SK-MEL-5 (cell line): ENCODE measurements around the gene CYFIP1. TPM values are rescaled to one million over a fixed set of nuclear protein-coding genes. Genes with fewer than 3 reads are reported as not detected.
A peak's percentile ranks its signal among the peaks of the same experiment; 100 is the strongest.
"Not testable (repeated sequence)": the region's sequence is repeated elsewhere in the genome, so short reads cannot be mapped to it uniquely, and the experiment has no call there.

Source experiments
- DNase-seq: peaks from one replicate; pipeline ENCODE4 v3.0.0-alpha.2; 2016; ENCODE audit warnings: low read depth, low spot score
- in situ Hi-C: cut with HindIII; loops from 2 replicates; pipeline ENCODE4 v1.10.0; 2016; ENCODE audit warnings: low sequenced_read_pairs, high pct_unique_total_duplicates, low pct_unique_long_range_greater_than_20kb
- polyA plus RNA-seq, 2 experiments: library from polyadenylated mRNA; depleted of rRNA; stranded (reverse); fragments of >200 nt; gene quantifications; 2 replicates each; pipeline ENCODE4 v1.2.3, GENCODE V29; 2015
- total RNA-seq: library from RNA; depleted of rRNA; stranded (reverse); fragments of >200 nt; shearing (Covaris generic); gene quantifications from 2 replicates; pipeline ENCODE4 v1.2.3, GENCODE V29; 2014; rRNA removed

The CYFIP1 gene
- total RNA-seq, result 83.3 and 92.3 TPM in 2 replicates
- 72.4 and 83.1 TPM in 2 replicates for polyA plus RNA-seq (2015; cell fraction: cytosol; rRNA removed)
- polyA plus RNA-seq (2015; cell fraction: nucleus; rRNA removed), result 101 TPM in 2 replicates

DNA sequence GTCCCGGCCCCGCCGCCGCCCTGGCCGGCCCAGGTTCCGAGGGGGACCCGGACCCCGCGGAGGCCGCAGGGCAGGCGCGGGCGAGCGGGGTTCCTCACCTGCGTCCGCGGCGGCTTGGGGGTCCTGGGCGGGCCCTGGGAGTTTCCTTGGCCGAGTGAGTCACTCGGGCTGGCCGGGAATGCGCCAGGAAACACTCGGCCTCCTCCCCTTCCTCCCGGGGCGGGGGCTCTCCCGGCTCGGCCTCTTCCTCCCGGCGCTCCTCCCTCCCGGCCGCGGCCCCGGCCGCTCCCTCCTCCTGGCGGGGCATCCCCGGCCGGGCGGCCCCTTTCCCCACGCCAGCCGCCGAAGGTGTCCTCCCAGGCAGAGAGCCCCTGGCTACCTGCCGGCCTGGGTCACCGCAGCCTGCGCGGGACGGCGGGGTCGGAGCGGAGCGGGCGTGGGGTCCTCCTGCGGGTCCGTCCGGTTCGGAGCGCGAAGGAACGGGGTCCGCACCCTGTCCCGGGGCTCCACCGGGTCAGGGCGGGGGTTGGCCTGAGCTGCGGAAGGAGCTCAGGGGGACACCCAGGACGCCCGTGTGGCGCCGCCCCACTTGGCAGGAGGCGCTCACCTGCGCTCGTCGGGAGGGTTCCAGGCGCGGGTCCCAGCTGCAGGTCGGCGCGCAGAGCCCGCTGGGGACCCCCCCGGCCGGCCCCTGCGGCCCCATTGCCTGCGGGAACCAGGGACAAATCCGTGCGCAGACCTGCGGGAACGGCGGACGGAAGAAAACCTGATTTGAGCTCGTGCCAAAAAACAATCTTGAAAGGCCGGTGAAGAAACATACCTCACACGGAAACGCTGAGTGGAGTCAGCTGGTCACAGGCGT, at the start of gene CYFIP1:
TSS of gene CYFIP1 (minus strand) at position 180 of the 862 bp plus-strand sequence. CDS start 33,083 bp downstream, outside the sequence.
- in situ Hi-C loops, result no loop called here
- peak; percentile 79 for DNase-seq

DNA sequence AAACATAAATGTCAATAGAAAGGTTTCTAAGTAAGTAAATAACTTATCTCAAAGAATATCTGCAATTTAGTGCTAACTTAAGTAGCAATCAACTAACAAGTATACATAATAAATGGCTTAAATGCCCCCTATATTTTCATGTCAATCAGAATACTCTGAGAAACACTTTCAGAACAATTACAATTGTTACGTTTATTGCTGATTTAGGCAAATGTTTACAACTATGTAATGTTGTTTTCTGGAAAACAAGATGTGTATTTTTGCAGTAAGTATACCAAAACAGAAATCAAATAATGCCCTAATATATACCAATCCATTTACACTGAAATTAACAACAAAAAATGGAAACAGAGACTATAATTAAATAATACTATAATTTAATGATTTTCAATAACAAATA, 46.0 kb upstream of the CYFIP1 start:
- in situ Hi-C loops, result no loop called here

DNA sequence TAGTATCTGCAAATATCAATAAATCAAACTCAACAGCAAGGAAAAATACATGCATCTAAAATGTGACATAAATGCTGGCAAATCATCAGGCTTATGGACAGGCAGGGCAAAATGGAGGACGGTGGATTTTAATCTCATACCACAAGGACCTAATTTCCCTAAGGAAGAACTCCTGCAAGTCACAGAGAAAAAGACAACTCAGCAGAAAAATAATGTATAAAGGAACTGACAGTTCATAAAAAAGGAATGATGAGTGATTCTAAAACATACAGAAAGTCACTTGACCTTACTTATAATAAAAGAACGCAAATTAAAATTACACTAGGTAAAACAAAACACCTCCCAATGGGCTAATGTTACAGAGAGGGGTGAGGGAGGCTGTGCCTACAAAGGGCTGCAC, 42.0 kb upstream of the CYFIP1 start:
- in situ Hi-C loops, result no loop called here
- no peak for DNase-seq

More for the DNA sequence above, 46.0 kb upstream of the CYFIP1 start:
- DNase-seq, result no peak

DNA sequence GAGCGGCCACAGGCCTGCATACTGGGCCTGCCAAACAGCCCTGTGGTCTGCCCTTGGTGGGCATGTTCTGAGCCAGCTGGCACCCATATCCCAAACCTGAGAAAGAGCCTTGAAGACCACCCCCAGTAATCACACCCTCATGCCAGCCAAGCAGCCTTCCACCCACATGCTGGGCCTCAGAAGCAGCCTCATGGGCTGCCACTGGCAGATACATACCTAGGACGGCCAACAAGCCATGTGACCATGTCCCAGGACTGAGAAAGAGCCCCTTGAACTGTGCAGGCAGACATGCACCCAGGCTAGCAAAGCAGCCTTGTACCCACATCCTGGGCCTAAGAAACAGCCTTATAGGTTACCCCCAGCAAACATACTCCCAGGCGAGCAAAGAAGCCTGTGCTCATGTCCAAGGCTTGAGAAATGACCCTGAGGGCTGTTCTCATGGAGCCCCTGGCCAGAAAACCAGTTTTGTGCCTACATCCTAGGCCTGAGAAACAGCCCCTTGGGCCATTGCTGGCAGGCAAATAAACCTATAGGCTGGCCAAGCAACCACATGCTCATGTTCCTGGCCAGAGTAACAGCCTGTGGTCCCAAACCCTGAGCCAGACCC, 34.3 kb upstream of the CYFIP1 start:
- no peak for DNase-seq
- in situ Hi-C loops, result no loop called here

DNA sequence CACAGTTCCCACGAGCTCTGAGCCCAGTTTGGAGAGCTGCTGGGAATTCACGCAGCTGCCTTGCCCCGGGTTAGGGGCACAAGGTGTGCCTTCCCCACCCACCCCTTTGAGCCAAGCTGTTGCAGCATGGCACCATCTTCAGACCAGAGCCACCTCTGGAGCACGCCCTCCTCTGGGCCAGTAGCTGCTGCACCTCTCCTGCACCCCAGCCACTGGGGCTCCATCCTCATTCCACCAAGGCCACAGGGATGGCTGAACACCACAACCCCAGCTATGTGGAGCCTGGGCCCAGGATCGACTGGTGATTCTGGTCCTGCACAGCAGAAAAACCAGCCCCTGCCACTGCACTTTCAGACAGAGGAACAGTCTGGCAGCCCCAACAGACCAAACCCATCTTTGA, 33.5 kb upstream of the CYFIP1 start:
- in situ Hi-C loops, result no loop called here
- DNase-seq, result no peak

DNA sequence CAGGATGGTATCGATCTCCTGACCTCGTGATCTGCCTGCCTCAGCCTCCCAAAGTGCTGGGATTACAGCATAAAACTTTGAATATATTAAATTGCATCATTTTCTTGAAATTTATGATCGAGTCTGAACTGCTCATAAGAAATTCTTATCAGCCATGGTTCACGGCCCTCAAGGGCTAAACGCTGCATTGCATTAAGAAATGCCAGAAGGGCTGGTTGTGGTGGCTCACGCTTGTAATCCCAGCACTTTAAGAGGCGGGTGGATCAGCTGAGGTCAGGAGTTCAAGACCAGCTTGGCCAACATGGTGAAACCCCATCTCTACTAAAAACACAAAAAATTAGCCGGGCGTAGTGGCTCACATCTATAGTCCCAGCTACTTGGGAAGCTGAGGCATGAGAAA, 32.4 kb upstream of the CYFIP1 start:
- in situ Hi-C loops, DNase-seq: not testable (repeated sequence)

DNA sequence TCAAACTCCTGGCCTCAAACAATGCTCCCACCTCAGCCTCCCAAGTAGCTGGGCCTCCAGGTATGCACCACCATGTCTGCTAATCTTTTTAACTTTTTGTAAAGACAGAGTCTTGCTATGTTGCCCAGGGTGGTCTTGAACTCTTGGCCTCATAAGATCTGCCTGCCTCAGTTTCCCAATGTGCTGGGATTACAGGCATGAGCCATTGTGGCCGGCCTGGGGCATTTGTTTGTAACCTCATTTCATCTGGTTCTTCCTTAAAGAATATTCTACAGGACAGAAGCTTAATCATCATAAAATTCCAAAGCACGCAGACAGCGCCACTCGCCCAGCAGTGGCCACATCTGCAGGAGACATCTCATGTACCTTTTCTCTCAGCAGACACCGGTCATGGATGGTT, 23.6 kb upstream of the CYFIP1 start:
- DNase-seq, result no peak
- in situ Hi-C loops, result no loop called here

DNA sequence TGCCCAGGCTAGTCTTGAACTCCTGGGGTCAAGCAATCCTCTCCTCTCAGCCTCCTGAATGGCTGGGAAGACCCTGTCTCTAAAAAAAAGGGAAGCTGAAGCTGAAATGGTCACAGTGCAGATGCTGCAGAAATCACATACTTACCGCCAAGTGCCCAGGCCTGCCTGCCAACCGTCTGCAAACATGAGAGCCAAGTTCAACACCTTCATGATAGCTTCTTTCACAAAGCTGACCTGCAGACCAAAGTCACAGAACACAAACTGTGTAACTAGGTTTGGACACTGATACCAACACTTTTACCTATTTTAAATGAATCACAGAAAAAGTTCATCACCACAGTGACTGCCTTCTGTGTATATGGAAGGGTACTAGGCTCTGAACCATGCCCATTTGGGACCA, 22.8 kb upstream of the CYFIP1 start:
- no peak for DNase-seq
- in situ Hi-C loops, result no loop called here

DNA sequence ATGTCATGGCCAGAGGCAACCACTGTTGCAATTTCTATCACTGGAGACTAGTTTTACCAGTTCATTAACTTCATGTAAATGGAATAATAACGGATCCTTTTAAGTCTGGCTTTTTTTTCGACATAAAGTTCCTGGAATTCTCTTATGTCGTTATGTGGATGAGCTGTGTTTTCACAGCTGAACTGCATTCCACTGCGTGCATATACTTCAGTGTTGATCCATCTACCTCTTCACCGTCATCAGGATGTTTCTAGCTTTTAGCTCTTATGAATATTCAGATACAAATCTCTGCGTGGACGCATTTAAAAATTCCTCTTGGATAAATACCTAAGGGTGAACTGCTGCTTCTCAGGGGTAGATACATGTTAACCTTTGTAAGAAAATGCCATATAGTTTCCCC, 15.6 kb upstream of the CYFIP1 start:
- in situ Hi-C loops, result no loop called here
- DNase-seq, result no peak

DNA sequence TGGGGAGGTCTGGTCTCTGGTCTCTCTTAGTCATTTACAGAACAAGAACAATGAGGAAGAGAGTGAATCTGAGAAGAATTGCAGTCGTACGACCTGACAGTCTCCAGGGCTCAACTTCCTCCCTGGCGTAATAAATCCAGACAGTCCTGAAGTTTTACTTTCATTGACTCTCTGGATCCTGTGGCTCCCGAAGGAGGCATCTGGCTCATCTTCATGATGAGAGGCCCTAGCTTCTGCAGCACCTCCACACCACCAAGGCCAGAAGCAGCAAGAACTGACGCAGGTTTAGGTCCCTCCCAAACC, 11.8 kb upstream of the CYFIP1 start:
- no peak for DNase-seq
- in situ Hi-C loops, result no loop called here

DNA sequence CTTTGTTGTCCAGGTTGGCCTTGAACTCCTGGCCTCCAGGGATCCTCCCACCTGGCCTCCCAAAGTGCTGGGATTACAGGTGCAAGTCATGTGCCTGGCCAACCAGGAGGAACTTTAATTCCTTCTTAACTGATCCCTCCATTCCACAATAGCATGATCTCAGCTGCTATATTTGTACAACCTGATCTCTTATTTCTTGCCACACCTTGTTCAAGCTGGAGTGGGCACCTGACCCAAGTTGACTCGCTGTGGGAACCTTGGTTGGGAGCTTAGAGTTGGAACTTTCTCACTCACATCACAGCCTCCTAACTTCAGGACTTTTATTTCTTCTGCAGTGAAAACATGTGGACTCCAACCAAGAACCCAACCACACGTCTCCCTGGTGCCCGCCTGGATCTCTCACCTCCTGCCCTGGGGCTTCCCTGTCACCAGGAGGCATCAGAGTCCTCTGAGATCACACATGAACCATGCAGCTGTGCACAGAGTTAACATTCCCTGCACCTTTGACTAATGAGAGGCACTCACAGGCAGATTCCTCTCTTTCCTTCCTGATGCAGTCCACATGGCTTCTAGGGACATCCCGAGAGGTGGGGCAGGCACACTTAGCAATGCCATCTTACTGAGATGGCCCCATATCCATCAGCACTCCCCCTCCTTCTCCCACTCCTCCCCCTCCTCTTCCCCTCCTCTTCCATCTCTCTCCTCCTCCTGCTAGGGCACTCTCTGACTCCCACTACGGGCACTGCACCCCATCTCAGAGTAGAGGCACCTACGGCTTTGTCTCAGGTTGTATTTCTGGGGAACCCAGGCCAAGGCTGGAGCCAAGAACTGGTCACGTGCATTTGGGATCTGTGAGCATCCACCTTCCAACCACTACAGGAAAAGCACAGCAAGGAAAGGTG, 9.7 kb upstream of the CYFIP1 start:
- in situ Hi-C loops, result no loop called here
- no peak for DNase-seq

DNA sequence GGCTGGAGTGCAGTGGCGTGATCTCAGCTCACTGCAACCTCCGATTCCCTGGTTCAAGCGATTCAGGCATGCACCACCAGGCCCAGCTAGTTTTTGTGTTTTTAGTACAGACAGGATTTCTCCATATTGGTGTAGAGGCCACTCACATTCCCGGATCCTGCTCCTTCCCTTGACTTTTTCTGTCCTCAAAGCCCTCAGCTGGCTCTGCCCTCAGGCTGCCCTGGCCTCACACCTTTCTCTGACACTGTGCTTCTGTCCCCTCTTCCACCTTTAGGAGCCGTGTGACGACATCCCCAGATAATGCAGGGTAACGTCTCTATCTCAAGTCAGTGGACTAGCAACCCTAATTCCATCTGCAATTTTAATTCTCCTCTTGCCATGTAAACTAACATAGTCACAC, 8.6 kb upstream of the CYFIP1 start:
- in situ Hi-C loops, result no loop called here
- DNase-seq, result no peak

DNA sequence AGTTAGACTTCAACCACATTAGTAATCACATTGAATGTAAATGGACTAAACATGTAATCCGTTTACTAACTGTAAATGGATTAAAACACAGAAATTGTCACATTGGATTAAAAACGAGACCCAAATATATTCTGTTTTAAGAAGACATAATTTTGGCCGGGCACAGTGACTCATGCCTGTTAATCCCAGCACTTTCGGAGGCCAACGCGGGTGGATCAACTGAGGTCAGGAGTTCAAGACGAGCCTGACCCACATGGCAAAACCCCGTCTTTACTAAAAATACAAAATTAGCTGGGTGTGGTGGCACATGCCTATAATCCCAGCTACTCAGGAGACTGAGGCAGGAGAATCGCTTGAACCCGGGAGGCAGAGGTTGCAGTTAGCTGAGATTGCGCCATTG, 1.8 kb upstream of the CYFIP1 start:
- DNase-seq, in situ Hi-C loops: not testable (repeated sequence)

DNA sequence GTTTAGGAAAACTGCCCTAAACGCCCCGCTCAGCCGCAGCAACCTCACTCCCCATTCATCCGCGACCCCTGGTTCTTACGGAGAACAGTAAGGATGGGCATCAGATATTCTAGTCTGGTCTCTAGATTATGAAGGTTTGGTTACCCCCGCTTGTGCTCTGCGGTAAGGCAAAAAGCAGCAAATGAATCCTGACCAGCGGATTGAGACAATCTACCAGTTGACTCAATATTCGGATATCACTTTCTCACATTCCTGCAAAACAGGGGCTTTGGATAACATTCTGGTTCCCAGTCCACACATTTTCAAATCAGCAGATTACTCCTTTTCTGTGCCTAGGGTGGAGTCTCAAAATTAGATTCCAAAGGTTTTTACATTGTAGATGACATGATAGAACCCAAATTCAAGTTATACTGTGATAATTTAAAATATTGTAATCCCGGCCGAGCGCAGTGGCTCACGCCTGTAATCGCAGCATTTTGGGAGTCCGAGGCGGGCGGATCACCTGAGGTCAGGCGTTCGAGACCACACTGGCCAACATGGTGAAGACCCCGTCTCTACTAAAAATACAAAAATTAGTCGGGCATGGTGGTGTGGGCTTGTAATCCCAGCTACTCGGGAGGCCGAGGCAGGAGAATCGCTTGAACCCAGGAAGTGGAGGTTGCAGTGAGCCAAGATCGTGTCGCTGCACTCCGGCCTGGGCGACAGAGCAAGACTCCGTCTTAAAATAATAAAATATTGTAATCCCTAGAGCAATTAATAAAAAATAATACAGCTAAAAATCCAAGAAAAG, 1.1 kb upstream of the CYFIP1 start:
- in situ Hi-C loops, result no loop called here
- no peak for DNase-seq

DNA sequence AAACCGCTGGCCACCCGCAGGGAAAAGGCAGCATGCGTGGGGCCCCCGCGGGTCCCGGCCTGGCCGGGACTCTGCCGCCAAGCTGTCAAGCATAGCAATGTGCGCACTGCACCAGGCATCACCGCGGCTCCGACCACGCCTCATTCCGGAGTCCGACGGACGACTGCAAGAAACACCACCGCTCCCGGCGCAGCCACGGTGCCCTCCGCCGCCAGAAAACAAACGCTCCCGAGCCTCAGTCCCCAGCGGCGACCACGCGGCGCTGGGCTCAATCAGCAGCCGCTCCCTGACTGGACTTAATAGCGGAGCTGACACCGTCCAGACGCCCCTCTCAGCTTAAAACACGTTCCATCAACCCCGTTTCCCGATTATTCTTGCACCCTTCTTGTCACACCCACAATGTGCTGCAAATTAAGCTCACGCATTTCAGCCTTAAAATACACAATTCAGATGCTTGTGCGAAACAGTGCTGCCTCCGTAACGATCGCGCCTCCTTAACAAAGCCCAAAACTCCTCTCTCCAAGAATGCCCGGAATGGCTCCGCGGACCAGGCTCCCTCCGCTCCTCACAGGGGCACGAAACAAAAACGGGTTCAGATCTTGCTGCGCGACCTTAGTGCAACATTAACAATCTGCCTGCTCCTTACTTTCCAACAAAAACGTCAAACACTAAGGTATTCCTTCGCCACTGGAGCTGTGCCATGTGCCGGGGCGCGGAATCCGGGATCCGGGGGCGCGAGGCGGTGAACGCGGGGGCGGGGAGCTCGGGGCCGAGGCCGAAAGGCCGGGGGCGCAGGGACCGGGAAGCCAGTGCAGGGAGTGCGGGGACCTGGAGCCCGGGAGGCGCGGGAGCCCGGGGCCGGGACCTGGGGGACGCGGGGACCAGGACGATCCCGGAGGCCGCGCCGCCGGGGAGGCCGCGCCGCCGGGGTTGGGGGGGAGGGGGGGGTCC, 655 bp downstream of the CYFIP1 start:
- in situ Hi-C loops, result no loop called here
- DNase-seq, result peak; percentile 40

DNA sequence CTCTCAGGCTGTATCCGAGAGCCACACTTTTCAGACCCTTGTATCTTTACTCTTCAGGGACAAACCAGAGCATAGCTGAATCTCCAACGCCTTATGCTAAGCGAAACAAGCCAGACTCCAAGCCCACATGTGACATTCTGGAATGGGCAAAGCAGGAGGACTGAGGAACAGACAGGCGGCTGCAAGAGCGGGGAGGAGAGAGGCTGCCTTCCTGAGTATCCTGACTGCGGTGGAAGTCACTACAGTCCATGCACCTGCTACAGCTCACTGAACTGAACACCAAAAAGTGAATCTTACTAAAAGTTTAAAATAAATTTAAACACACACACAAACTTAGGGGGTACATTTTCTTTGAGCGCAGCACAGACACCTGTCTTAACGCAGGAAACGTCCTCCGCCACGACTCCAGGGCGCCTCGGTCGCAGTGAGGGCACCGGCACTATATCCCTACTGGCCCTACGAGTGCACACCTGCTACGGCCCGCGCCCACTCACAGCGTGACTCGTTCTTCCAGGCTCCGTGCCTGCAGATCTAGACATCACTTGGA, 1.4 kb downstream of the CYFIP1 start:
- in situ Hi-C loops, result no loop called here
- DNase-seq, result no peak
